GM12878 (cell line): ENCODE data around the gene ADCY5.

Source experiments
- TF ChIP-seq, protein P1 (sequence below): fragments of 450-650 bp; IDR thresholded peaks from 2 replicates; pipeline ENCODE4 v1.6.1; 2018; ENCODE audit warnings: mild to moderate bottlenecking, low read depth, moderate library complexity; ENCODE audit not compliant: partially characterized antibody
- TF ChIP-seq, protein P2 (sequence below): fragments of 450-650 bp; formaldehyde crosslinking; IDR thresholded peaks from 2 replicates; pipeline ENCODE4 v1.4.0; 2020; ENCODE audit warnings: mild to moderate bottlenecking, moderate library complexity

GRCh38 chr3:123343296-123344174 is 105.4 kb downstream of the ADCY5 start:
- TF ChIP-seq, protein P1, sequence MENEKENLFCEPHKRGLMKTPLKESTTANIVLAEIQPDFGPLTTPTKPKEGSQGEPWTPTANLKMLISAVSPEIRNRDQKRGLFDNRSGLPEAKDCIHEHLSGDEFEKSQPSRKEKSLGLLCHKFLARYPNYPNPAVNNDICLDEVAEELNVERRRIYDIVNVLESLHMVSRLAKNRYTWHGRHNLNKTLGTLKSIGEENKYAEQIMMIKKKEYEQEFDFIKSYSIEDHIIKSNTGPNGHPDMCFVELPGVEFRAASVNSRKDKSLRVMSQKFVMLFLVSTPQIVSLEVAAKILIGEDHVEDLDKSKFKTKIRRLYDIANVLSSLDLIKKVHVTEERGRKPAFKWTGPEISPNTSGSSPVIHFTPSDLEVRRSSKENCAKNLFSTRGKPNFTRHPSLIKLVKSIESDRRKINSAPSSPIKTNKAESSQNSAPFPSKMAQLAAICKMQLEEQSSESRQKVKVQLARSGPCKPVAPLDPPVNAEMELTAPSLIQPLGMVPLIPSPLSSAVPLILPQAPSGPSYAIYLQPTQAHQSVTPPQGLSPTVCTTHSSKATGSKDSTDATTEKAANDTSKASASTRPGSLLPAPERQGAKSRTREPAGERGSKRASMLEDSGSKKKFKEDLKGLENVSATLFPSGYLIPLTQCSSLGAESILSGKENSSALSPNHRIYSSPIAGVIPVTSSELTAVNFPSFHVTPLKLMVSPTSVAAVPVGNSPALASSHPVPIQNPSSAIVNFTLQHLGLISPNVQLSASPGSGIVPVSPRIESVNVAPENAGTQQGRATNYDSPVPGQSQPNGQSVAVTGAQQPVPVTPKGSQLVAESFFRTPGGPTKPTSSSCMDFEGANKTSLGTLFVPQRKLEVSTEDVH, result no peak
- TF ChIP-seq, protein P2, sequence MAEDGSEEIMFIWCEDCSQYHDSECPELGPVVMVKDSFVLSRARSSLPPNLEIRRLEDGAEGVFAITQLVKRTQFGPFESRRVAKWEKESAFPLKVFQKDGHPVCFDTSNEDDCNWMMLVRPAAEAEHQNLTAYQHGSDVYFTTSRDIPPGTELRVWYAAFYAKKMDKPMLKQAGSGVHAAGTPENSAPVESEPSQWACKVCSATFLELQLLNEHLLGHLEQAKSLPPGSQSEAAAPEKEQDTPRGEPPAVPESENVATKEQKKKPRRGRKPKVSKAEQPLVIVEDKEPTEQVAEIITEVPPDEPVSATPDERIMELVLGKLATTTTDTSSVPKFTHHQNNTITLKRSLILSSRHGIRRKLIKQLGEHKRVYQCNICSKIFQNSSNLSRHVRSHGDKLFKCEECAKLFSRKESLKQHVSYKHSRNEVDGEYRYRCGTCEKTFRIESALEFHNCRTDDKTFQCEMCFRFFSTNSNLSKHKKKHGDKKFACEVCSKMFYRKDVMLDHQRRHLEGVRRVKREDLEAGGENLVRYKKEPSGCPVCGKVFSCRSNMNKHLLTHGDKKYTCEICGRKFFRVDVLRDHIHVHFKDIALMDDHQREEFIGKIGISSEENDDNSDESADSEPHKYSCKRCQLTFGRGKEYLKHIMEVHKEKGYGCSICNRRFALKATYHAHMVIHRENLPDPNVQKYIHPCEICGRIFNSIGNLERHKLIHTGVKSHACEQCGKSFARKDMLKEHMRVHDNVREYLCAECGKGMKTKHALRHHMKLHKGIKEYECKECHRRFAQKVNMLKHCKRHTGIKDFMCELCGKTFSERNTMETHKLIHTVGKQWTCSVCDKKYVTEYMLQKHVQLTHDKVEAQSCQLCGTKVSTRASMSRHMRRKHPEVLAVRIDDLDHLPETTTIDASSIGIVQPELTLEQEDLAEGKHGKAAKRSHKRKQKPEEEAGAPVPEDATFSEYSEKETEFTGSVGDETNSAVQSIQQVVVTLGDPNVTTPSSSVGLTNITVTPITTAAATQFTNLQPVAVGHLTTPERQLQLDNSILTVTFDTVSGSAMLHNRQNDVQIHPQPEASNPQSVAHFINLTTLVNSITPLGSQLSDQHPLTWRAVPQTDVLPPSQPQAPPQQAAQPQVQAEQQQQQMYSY, result no peak
